ENCODE results near the gene GANC.

The GANC gene

DNA sequence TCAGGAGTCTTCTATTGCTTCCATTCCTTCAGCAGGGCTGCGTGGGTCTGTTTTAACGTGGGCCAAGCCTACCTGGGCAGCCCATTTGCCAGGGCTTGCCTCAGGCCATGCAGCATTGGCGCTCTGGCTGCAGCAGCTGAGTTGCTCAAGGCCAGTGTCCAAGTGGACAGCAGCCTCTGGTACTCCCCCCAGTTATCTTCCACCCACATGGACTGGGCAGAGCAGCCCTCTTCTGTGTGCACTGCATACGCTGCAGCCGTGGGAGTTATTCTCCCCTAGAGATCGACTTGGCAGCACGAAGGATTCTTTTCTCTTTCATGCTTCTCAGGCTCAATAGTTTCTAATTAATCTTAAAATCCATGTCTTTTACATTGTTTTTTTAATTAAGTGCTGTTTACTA lies 79.4 kb downstream of the GANC start:
- Histone ChIP-seq H3K14ac (ENCODE audit: low read length) (no peak overlapping the region), H3K27me3 (ENCODE audit: control insufficient read depth in 3 of 3, insufficient read depth in 3 of 3, low read depth in 1 of 3, low read length in 3 of 3) (no peaks in the 10 kb centered on the region), H2AK5ac (ENCODE audit: low read depth, low read length) (no peak overlapping the region), H3K4me3 (ENCODE audit: low read length in 2 of 2) (no peak overlapping the region), H2BK5ac (ENCODE audit: low read length) (no peak overlapping the region), H3K4me1 (ENCODE audit: control insufficient read depth in 2 of 2, insufficient read depth in 1 of 2, low read depth in 1 of 2, low read length in 2 of 2) (no peaks in the 10 kb centered on the region), H3K4ac (ENCODE audit: low read length) (no peak overlapping the region), H3K27ac (replicated peaks; ENCODE audit: low read length) (no peak overlapping the region), H2BK12ac (ENCODE audit: low read length) (no peak overlapping the region), H3K9me3 (replicated peaks in 1 of 2; ENCODE audit: control insufficient read depth in 2 of 2, insufficient read depth in 1 of 2, low read depth in 1 of 2, low read length in 2 of 2) (no peaks in the 10 kb centered on the region), H2BK120ac (ENCODE audit: low read depth, low read length) (no peak overlapping the region), H2BK15ac (ENCODE audit: low read length) (no peak overlapping the region), H3K23ac (ENCODE audit: low read depth, low read length, poor library complexity) (no peak overlapping the region), H3K79me1 (ENCODE audit: low read depth, low read length) (no peaks in the 10 kb centered on the region), H4K91ac (ENCODE audit: low read depth, low read length, poor library complexity) (no peak overlapping the region), H3K9ac (ENCODE audit: low read depth, low read length, poor library complexity) (no peak overlapping the region), H2AFZ (ENCODE audit: low read length) (no peak overlapping the region), H4K8ac (ENCODE audit: low read depth, low read length) (no peak overlapping the region), H3K4me2 (ENCODE audit: insufficient read depth, low read length, poor library complexity, severe bottlenecking) (no peak overlapping the region), H3K36me3 (replicated peaks in 1 of 2; ENCODE audit: control insufficient read depth in 2 of 2, insufficient read depth in 2 of 2, low read length in 2 of 2) (peaks cover 0 to 3% of the 10 kb centered on the region in 2 donors), H3K18ac (ENCODE audit: low read length) (no peak overlapping the region)
- no peak for DNase-seq (ENCODE audit: low spot score)
- no CpG with 5 or more reads among the region's 7 CpGs for WGBS, 2 donors (ENCODE audit: extremely low coverage in 2 of 2, insufficient read length in 2 of 2, insufficient replicate concordance in 1 of 2)

- Histone ChIP-seq H2BK15ac (ENCODE audit: low read length) (no peak overlapping the region), H3K79me1 (ENCODE audit: low read depth, low read length) (no peaks in the 10 kb centered on the region), H3K14ac (ENCODE audit: low read length) (no peak overlapping the region), H3K27ac (replicated peaks; ENCODE audit: low read length) (no peak overlapping the region), H3K36me3 (replicated peaks in 1 of 2; ENCODE audit: control insufficient read depth in 2 of 2, insufficient read depth in 2 of 2, low read length in 2 of 2) (peaks cover 0 to 3% of the 10 kb centered on the region in 2 donors), H2BK12ac (ENCODE audit: low read length) (no peak overlapping the region), H3K27me3 (ENCODE audit: control insufficient read depth in 3 of 3, insufficient read depth in 3 of 3, low read depth in 1 of 3, low read length in 3 of 3) (no peaks in the 10 kb centered on the region), H3K18ac (ENCODE audit: low read length) (no peak overlapping the region), H4K91ac (ENCODE audit: low read depth, low read length, poor library complexity) (no peak overlapping the region), H3K9me3 (replicated peaks in 1 of 2; ENCODE audit: control insufficient read depth in 2 of 2, insufficient read depth in 1 of 2, low read depth in 1 of 2, low read length in 2 of 2) (no peaks in the 10 kb centered on the region), H3K23ac (ENCODE audit: low read depth, low read length, poor library complexity) (no peak overlapping the region), H3K4ac (ENCODE audit: low read length) (no peak overlapping the region), H2BK5ac (ENCODE audit: low read length) (no peak overlapping the region), H3K9ac (ENCODE audit: low read depth, low read length, poor library complexity) (no peak overlapping the region), H2AFZ (ENCODE audit: low read length) (no peak overlapping the region), H4K8ac (ENCODE audit: low read depth, low read length) (no peak overlapping the region), H2BK120ac (ENCODE audit: low read depth, low read length) (no peak overlapping the region), H3K4me3 (ENCODE audit: low read length in 2 of 2) (no peak overlapping the region), H3K4me2 (ENCODE audit: insufficient read depth, low read length, poor library complexity, severe bottlenecking) (no peak overlapping the region), H3K4me1 (ENCODE audit: control insufficient read depth in 2 of 2, insufficient read depth in 1 of 2, low read depth in 1 of 2, low read length in 2 of 2) (no peaks in the 10 kb centered on the region), H2AK5ac (ENCODE audit: low read depth, low read length) (no peak overlapping the region)
- no CpG with 5 or more reads among the region's 6 CpGs for WGBS, 2 donors (ENCODE audit: extremely low coverage in 2 of 2, insufficient read length in 2 of 2, insufficient replicate concordance in 1 of 2)
- no peak for DNase-seq (ENCODE audit: low spot score)
Observed at GRCh38 chr15:42353061-42353460, 80.1 kb downstream of the GANC start.

- Histone ChIP-seq H3K4ac (ENCODE audit: low read length) (no peak overlapping the region), H2AFZ (ENCODE audit: low read length) (no peak overlapping the region), H2BK12ac (ENCODE audit: low read length) (no peak overlapping the region), H2AK5ac (ENCODE audit: low read depth, low read length) (no peak overlapping the region), H3K9me3 (replicated peaks in 1 of 2; ENCODE audit: control insufficient read depth in 2 of 2, insufficient read depth in 1 of 2, low read depth in 1 of 2, low read length in 2 of 2) (no peaks in the 10 kb centered on the region), H3K27me3 (ENCODE audit: control insufficient read depth in 3 of 3, insufficient read depth in 3 of 3, low read depth in 1 of 3, low read length in 3 of 3) (no peaks in the 10 kb centered on the region), H2BK5ac (ENCODE audit: low read length) (no peak overlapping the region), H3K4me3 (ENCODE audit: low read length in 2 of 2) (no peak overlapping the region), H3K23ac (ENCODE audit: low read depth, low read length, poor library complexity) (no peak overlapping the region), H3K36me3 (replicated peaks in 1 of 2; ENCODE audit: control insufficient read depth in 2 of 2, insufficient read depth in 2 of 2, low read length in 2 of 2) (peaks cover 0 to 3% of the 10 kb centered on the region in 2 donors), H3K4me2 (ENCODE audit: insufficient read depth, low read length, poor library complexity, severe bottlenecking) (no peak overlapping the region), H3K79me1 (ENCODE audit: low read depth, low read length) (no peaks in the 10 kb centered on the region), H3K18ac (ENCODE audit: low read length) (no peak overlapping the region), H2BK120ac (ENCODE audit: low read depth, low read length) (no peak overlapping the region), H4K8ac (ENCODE audit: low read depth, low read length) (no peak overlapping the region), H2BK15ac (ENCODE audit: low read length) (no peak overlapping the region), H4K91ac (ENCODE audit: low read depth, low read length, poor library complexity) (no peak overlapping the region), H3K14ac (ENCODE audit: low read length) (no peak overlapping the region), H3K4me1 (ENCODE audit: control insufficient read depth in 2 of 2, insufficient read depth in 1 of 2, low read depth in 1 of 2, low read length in 2 of 2) (no peaks in the 10 kb centered on the region), H3K9ac (ENCODE audit: low read depth, low read length, poor library complexity) (no peak overlapping the region), H3K27ac (replicated peaks; ENCODE audit: low read length) (no peak overlapping the region)
- DNase-seq (ENCODE audit: low spot score) = no peak
- no CpG with 5 or more reads among the region's 2 CpGs for WGBS, 2 donors (ENCODE audit: extremely low coverage in 2 of 2, insufficient read length in 2 of 2, insufficient replicate concordance in 1 of 2)
Observed at GRCh38 chr15:42354824-42355223, 81.8 kb downstream of the GANC start.

- Histone ChIP-seq H3K4me2 (ENCODE audit: insufficient read depth, low read length, poor library complexity, severe bottlenecking) (no peak overlapping the region), H4K91ac (ENCODE audit: low read depth, low read length, poor library complexity) (no peak overlapping the region), H2BK15ac (ENCODE audit: low read length) (no peak overlapping the region), H4K8ac (ENCODE audit: low read depth, low read length) (no peak overlapping the region), H3K9ac (ENCODE audit: low read depth, low read length, poor library complexity) (no peak overlapping the region), H2BK120ac (ENCODE audit: low read depth, low read length) (no peak overlapping the region), H3K27ac (replicated peaks; ENCODE audit: low read length) (no peak overlapping the region), H3K18ac (ENCODE audit: low read length) (no peak overlapping the region), H3K4ac (ENCODE audit: low read length) (no peak overlapping the region), H3K4me3 (ENCODE audit: low read length in 2 of 2) (no peak overlapping the region), H2AK5ac (ENCODE audit: low read depth, low read length) (no peak overlapping the region), H3K4me1 (ENCODE audit: control insufficient read depth in 2 of 2, insufficient read depth in 1 of 2, low read depth in 1 of 2, low read length in 2 of 2) (no peaks in the 10 kb centered on the region), H3K79me1 (ENCODE audit: low read depth, low read length) (no peaks in the 10 kb centered on the region), H3K27me3 (ENCODE audit: control insufficient read depth in 3 of 3, insufficient read depth in 3 of 3, low read depth in 1 of 3, low read length in 3 of 3) (no peaks in the 10 kb centered on the region), H3K36me3 (replicated peaks in 1 of 2; ENCODE audit: control insufficient read depth in 2 of 2, insufficient read depth in 2 of 2, low read length in 2 of 2) (peaks cover 0 to 3% of the 10 kb centered on the region in 2 donors), H2AFZ (ENCODE audit: low read length) (no peak overlapping the region), H2BK5ac (ENCODE audit: low read length) (no peak overlapping the region), H2BK12ac (ENCODE audit: low read length) (no peak overlapping the region), H3K23ac (ENCODE audit: low read depth, low read length, poor library complexity) (no peak overlapping the region), H3K14ac (ENCODE audit: low read length) (no peak overlapping the region), H3K9me3 (replicated peaks in 1 of 2; ENCODE audit: control insufficient read depth in 2 of 2, insufficient read depth in 1 of 2, low read depth in 1 of 2, low read length in 2 of 2) (no peaks in the 10 kb centered on the region)
- no peak for DNase-seq (ENCODE audit: low spot score)
- WGBS, 2 donors (ENCODE audit: extremely low coverage in 2 of 2, insufficient read length in 2 of 2, insufficient replicate concordance in 1 of 2) = no CpG with 5 or more reads among the region's 6 CpGs
Observed at GRCh38 chr15:42355291-42355690, 82.3 kb downstream of the GANC start.

Measured in neuronal stem cell (in vitro differentiated cells).